RWPE2 (cell line): ENCODE measurements around the gene TANC1.

Source experiments
- ATAC-seq: fragments of 200-7000 bp; cut with Tn5 transposase; 3 replicates; pipeline ENCODE4 v1.9.1; 2021; ENCODE audit warnings: low read depth
- DNase-seq: peaks from one replicate; pipeline ENCODE4 v3.0.0-alpha.2; 2020; ENCODE audit warnings: low spot score
- H3K27ac ChIP-seq: fragments of 450-650 bp; 2 replicates; pipeline ENCODE4 v1.5.1; 2017; ENCODE audit warnings: mild to moderate bottlenecking; ENCODE audit not compliant: poor library complexity, severe bottlenecking
- H3K27me3 ChIP-seq: fragments of 250-450 bp; sonication (Bioruptor Pico); 2 replicates; pipeline ENCODE4 v1.5.1; 2021; ENCODE audit warnings: mild to moderate bottlenecking, moderate library complexity; ENCODE audit not compliant: insufficient read depth, poor library complexity, severe bottlenecking
- H3K36me3 ChIP-seq: fragments of 250-450 bp; sonication (Bioruptor Pico); 2 replicates; pipeline ENCODE4 v1.5.1; 2020; ENCODE audit warnings: low read depth, mild to moderate bottlenecking, moderate library complexity
- H3K4me1 ChIP-seq: fragments of 250-450 bp; sonication (Bioruptor Pico); 2 replicates; pipeline ENCODE4 v1.5.1; 2021; ENCODE audit warnings: mild to moderate bottlenecking, moderate library complexity; ENCODE audit not compliant: insufficient read depth, poor library complexity, severe bottlenecking
- H3K4me3 ChIP-seq: fragments of 250-450 bp; sonication (Bioruptor Pico); 2 replicates; pipeline ENCODE4 v1.5.1; 2021; ENCODE audit warnings: mild to moderate bottlenecking, moderate library complexity; ENCODE audit not compliant: severe bottlenecking
- H3K9me3 ChIP-seq: fragments of 250-450 bp; sonication (Bioruptor Pico); 2 replicates; pipeline ENCODE4 v1.5.1; 2021; ENCODE audit warnings: mild to moderate bottlenecking, moderate library complexity; ENCODE audit not compliant: severe bottlenecking
- CTCF ChIP-seq: fragments of 450-650 bp; IDR thresholded peaks from one replicate; pipeline ENCODE4 v1.5.1; 2017; ENCODE audit warnings: mild to moderate bottlenecking, moderate library complexity; ENCODE audit not compliant: poor library complexity, severe bottlenecking

Gene TANC1

GRCh38 chr2:159009940-159010339, 41.5 kb downstream of the TANC1 start:
- Histone ChIP-seq H3K27me3 (no peaks in the 10 kb centered on the region), H3K9me3 (peaks cover 3% of the 10 kb centered on the region), H3K36me3 (peaks cover 39% of the 10 kb centered on the region), H3K4me1 (peaks cover 13% of the 10 kb centered on the region), H3K27ac (peak overlapping the region; percentile 37), H3K4me3 (no peak overlapping the region)
- TF ChIP-seq CTCF = no peak
- ATAC-seq = no peak
- no peak for DNase-seq

- Histone ChIP-seq H3K4me3 (no peak overlapping the region), H3K36me3 (peaks cover 37% of the 10 kb centered on the region), H3K27ac (peak overlapping the region; percentile 37), H3K4me1 (peaks cover 13% of the 10 kb centered on the region), H3K9me3 (peaks cover 5% of the 10 kb centered on the region), H3K27me3 (no peaks in the 10 kb centered on the region)
- ATAC-seq (peak; percentile 73), DNase-seq (no peak)
- TF ChIP-seq CTCF = no peak
These were observed 41.9 kb downstream of the TANC1 start for GRCh38 chr2:159010340-159010739.

- H3K27ac ChIP-seq = peak overlapping the region; percentile 37
- TF ChIP-seq CTCF = no peak
- no peak for ATAC-seq
- no peak overlapping the region for H3K4me3 ChIP-seq
- DNase-seq = no peak
- H3K27me3 ChIP-seq = no peaks in the 10 kb centered on the region
- H3K36me3 ChIP-seq = peaks cover 43% of the 10 kb centered on the region
- peaks cover 5% of the 10 kb centered on the region for H3K9me3 ChIP-seq
- H3K4me1 ChIP-seq = peaks cover 13% of the 10 kb centered on the region
These were observed 42.5 kb downstream of the TANC1 start for GRCh38 chr2:159010963-159011362.

GRCh38 chr2:159012142-159012541, 43.7 kb downstream of the TANC1 start:
- DNase-seq = no peak
- H3K27ac ChIP-seq = no peak overlapping the region
- peaks cover 40% of the 10 kb centered on the region for H3K36me3 ChIP-seq
- H3K4me1 ChIP-seq = peaks cover 13% of the 10 kb centered on the region
- no peaks in the 10 kb centered on the region for H3K27me3 ChIP-seq
- peaks cover 5% of the 10 kb centered on the region for H3K9me3 ChIP-seq
- H3K4me3 ChIP-seq = no peak overlapping the region
- no peak for TF ChIP-seq CTCF
- no peak for ATAC-seq

- DNase-seq (no peak), ATAC-seq (no peak)
- TF ChIP-seq CTCF = no peak
- no peaks in the 10 kb centered on the region for H3K27me3 ChIP-seq
- peaks cover 38% of the 10 kb centered on the region for H3K36me3 ChIP-seq
- H3K4me3 ChIP-seq = no peak overlapping the region
- peaks cover 13% of the 10 kb centered on the region for H3K4me1 ChIP-seq
- no peak overlapping the region for H3K27ac ChIP-seq
- H3K9me3 ChIP-seq = peaks cover 5% of the 10 kb centered on the region
These were observed 44.7 kb downstream of the TANC1 start for GRCh38 chr2:159013103-159013502.
